GM08714 (cell line): ENCODE results near the gene HS6ST3.

Experiments
- H3K4me3 ChIP-seq: fragments of 200-500 bp; sonication (Bioruptor generic); 2 replicates; pipeline ENCODE4 v1.5.1; 2014; ENCODE audit warnings: mild to moderate bottlenecking, low read length, inconsistent platforms
- ZNF274 ChIP-seq: IDR thresholded peaks from 2 replicates; pipeline ENCODE4 v1.6.1; 2012; ENCODE audit warnings: mild to moderate bottlenecking, low read depth, low read length

Gene HS6ST3

GRCh38 chr13:96794669-96795068 is 704.8 kb downstream of the HS6ST3 start:
- TF ChIP-seq ZNF274, result no peak

GRCh38 chr13:96795670-96796069 is 705.8 kb downstream of the HS6ST3 start:
- no peak overlapping the region for H3K4me3 ChIP-seq
- TF ChIP-seq ZNF274, result no peak

More at GRCh38 chr13:96794669-96795068, 704.8 kb downstream of the HS6ST3 start:
- no peak overlapping the region for H3K4me3 ChIP-seq

- no peak for TF ChIP-seq ZNF274
- no peak overlapping the region for H3K4me3 ChIP-seq
These were observed 706.3 kb downstream of the HS6ST3 start for GRCh38 chr13:96796091-96796633.

GRCh38 chr13:96797136-96797535 is 707.2 kb downstream of the HS6ST3 start:
- no peak overlapping the region for H3K4me3 ChIP-seq
- no peak for TF ChIP-seq ZNF274

GRCh38 chr13:96803456-96804100 is 713.7 kb downstream of the HS6ST3 start:
- no peak for TF ChIP-seq ZNF274
- no peak overlapping the region for H3K4me3 ChIP-seq

- no peak for TF ChIP-seq ZNF274
- H3K4me3 ChIP-seq, result no peak overlapping the region
These were observed 714.3 kb downstream of the HS6ST3 start for GRCh38 chr13:96804174-96804573.

- TF ChIP-seq ZNF274, result no peak
- H3K4me3 ChIP-seq, result no peak overlapping the region
These were observed 716.8 kb downstream of the HS6ST3 start for GRCh38 chr13:96806746-96807145.

GRCh38 chr13:96809366-96810096 is 719.6 kb downstream of the HS6ST3 start:
- H3K4me3 ChIP-seq, result no peak overlapping the region
- TF ChIP-seq ZNF274, result no peak

GRCh38 chr13:96810104-96810503 is 720.2 kb downstream of the HS6ST3 start:
- TF ChIP-seq ZNF274, result no peak
- H3K4me3 ChIP-seq, result no peak overlapping the region

GRCh38 chr13:96811049-96811448 is 721.1 kb downstream of the HS6ST3 start:
- TF ChIP-seq ZNF274, result no peak
- no peak overlapping the region for H3K4me3 ChIP-seq

- TF ChIP-seq ZNF274, result no peak
- H3K4me3 ChIP-seq, result no peak overlapping the region
These were observed 726.4 kb downstream of the HS6ST3 start for GRCh38 chr13:96816261-96816660.

- no peak for TF ChIP-seq ZNF274
These were observed 727.0 kb downstream of the HS6ST3 start for GRCh38 chr13:96816874-96817273.

GRCh38 chr13:96817336-96817941 is 727.5 kb downstream of the HS6ST3 start:
- no peak overlapping the region for H3K4me3 ChIP-seq
- no peak for TF ChIP-seq ZNF274

More at GRCh38 chr13:96816874-96817273, 727.0 kb downstream of the HS6ST3 start:
- no peak overlapping the region for H3K4me3 ChIP-seq

- no peak overlapping the region for H3K4me3 ChIP-seq
- TF ChIP-seq ZNF274, result no peak
These were observed 729.5 kb downstream of the HS6ST3 start for GRCh38 chr13:96819375-96819774.

GRCh38 chr13:96821381-96821780 is 731.5 kb downstream of the HS6ST3 start:
- H3K4me3 ChIP-seq, result no peak overlapping the region
- no peak for TF ChIP-seq ZNF274
